Cerebellar nuclear complex (tissue), 1 donor: ENCODE data around the gene AP2A2.

ENCODE experiments used
- DNase-seq, 2 experiments: peaks; one replicate each; lab custom pipeline; 2025; lab: John Stamatoyannopoulos, UW

AP2A2 gene

DNA sequence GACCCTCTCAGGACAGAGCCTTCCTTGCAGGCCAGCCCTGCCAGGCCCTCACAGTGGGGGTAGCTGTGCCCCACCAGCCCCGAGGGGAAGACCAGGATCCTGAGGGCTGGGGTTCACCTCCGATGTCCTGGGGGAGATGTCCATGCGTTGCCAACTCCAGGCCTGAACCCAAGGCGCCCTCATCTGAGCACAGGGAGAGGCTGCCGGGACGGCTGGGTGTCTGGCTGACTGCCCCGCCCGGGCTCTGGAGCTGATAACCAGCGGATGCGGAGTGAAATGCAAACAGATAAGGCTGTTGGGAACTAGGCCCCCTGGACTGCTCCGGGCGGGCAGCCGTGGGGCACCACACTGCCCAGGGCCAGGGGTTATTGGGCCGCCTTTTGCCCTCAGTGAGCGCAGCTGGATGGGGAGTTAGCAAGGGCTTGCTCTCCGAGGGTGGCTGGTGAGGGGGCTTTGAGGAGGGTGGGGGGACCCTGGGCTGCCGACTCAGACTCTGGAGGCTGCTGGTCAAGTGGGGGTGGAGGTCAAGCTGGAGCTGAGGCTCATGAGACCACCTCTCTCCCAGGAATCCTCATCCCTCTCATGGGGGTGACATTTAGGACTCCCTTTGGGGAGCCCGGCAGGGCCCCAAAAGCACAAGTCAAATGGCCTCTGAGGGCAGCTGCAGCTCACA lies 116.4 kb downstream of the AP2A2 start:
- no peak for DNase-seq

DNA sequence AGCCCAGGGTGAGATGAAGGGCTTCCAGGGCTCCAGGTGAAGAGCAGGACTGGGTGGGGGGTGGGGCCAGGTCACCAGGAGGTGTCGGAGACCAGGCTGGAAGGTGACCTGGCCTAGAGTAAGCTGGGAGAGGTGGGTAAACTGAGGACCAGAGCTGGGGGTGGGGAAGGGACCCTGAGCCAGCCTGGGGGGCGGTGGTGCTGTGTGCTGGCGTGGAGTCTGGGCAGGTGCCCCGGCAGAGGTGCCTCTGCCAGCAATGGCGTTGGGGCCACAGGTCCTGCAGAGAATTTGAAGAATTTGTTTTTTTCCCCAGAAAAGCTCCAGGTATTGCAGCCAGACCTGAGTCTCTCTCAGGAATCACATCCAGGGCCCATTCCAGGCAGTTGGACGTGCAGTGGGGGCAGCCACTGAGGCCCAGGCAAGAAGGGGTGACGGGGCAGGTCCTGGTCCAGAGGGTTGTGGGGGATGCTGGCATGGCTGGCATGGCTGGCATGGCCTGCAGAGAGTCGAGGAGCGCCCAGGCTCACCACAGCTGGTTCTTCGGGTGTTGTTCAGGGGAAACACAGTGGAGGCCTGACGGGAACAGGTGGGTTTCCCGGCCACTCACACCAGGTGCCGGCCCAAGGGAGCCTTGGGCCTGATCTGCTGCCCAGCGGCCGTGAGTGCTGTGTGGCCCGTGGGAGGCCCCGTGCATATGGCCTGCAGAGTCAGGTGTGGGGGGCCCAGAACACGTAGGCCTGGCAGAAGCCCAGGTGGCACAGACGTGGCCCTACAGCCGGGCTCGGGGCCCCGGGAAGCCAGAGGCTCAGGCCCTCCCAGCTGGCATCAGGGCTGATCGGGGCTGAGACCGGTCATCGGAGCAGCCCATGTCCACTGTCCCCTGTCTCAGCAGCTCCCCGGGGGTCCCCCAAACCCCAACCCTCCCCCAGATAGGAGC lies 117.2 kb downstream of the AP2A2 start:
- no peak for DNase-seq

DNA sequence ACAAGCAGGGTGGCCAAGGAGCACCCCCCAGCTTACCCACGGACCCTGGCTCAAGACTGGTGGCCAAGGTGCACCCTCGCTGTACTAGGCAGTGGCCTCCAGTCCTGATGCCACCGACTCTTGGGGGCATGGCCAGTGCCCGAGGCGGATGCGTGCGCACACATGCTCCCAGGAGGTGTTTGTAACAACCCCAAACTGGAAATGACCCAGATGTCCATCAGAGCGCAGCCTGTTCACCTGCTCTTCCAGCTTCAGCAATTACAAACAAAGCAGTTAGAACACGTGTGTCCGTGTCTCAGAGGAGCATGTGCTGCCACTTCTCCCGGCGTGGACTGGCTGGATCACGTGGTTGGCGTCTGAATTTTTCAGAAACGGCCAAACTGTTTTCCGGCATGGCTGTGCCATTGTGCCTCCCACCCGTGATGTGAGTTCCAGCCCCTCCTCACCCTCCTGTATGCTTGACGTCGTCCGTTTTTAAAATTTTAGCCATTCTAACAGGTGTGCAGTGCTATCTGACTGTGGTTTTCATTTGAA lies 118.0 kb downstream of the AP2A2 start:
- no peak for DNase-seq

DNA sequence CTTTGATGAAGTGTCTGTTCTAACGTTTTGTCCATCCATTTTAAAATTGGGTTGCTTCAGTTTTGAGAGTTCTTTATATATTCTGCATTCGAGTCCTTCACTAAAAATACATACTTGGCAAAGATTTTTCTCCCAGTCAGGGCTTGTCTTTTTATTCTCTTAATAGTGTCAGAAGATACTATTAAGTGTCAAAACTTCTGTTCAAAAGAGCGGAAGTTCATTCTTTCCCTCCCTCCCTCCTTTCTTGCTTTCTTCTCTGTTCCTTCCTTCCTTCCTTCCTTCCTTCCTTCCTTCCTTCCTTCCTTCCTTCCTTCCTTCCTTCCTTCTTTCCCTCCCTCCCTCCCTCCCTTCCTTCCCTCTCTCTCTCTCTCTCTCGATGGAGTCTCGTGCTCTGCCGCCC lies 118.5 kb downstream of the AP2A2 start:
- DNase-seq = no peak

DNA sequence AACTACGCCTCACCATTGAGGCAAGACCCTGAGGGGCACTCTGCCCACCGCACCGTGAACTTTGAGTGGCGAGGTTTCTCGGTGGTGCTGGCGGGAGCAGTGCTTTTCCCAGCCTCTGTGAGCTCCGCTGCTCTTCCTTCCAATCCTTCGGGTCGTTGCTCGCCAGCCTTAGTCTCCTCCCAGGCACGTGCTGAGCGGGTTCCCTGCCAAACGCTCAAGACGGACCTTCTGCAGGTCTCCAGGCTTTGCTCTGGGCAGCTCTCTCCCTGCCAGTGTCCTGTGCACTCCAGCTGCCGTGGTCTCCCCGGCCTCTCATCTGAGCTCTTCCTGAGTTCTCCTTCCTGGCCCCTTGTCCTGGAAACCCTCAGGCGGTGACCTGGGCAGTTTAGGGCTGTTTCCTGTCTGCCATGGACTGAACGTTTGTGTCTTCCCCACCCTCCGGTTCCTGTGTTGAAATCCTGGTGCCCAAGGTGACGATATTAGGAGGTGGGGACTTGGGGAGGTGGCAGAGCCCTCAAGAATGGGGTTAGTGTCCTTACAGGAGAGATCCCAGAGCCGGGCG lies 122.0 kb downstream of the AP2A2 start:
- no peak for DNase-seq

DNA sequence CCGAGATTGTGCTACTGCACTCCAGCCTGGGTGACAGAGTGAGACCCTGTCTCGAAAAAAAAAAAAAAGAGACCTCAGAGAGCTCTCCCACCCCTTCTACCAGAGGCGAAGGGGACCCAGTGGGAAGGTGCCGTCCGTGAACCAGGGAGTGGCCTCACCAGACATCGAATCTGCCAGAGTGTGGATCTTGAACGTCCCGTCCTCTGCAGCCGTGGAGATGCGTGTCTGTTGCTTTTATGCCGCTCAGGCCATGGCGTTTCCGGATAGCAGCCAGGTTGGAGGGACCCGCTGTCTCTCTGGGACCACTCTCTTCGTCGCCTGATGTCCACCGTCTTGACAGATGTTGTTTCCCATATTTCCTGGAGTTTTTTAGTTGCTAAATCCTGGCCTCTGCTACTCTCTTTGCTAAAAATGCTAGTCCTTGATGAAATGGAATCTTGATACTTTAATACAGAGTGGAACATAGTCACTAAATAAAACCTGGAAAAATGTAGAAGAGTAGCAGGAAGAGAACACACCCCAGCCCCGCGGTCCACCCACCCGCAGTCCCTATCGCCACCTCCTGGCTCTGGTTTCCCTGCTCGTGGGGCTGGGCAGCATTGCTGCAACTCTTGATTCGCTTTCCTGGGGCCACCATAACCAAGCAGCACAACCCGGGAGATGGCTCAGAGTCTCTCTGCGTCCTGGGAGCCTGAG lies 122.9 kb downstream of the AP2A2 start:
- no peak for DNase-seq

DNA sequence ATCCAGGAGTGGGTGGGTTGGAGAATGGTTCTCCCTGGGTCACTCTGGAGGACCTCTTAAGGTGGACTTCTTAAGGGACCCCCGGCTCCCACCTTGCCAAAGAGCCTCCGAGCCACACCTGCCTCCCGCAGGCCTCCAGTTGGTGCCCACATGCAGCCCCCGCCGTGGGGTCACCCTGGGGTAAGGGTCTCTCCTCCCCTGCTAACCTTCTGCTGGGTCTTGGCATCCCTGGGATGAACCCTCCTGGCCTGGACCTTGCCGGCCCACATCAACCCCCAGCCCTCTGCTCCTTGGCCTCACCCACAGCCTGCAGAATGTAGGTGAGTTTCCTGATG lies 123.4 kb downstream of the AP2A2 start:
- DNase-seq = no peak

DNA sequence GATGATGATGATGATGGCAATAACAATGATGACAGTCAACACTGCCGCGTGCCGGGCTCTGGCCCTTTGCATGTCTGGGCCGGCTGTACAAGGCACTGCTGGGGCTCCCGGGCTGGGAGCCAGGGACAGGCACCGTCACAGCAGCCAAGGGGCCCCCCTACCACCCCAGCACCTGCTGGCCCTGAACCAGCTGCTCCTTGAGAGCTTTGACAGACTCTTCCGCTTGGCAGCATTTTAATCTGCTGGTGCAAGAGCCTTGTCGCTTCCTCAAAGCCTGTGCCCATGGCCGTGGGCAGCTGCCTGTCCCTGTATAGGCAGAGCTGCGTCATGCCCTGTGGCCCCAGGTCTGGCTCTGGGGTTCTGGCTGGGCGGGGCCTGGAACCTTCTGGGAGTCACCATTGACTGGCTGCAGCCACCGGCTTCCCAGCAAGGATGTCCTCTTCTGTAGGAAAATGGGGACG lies 123.8 kb downstream of the AP2A2 start:
- no peak for DNase-seq

DNA sequence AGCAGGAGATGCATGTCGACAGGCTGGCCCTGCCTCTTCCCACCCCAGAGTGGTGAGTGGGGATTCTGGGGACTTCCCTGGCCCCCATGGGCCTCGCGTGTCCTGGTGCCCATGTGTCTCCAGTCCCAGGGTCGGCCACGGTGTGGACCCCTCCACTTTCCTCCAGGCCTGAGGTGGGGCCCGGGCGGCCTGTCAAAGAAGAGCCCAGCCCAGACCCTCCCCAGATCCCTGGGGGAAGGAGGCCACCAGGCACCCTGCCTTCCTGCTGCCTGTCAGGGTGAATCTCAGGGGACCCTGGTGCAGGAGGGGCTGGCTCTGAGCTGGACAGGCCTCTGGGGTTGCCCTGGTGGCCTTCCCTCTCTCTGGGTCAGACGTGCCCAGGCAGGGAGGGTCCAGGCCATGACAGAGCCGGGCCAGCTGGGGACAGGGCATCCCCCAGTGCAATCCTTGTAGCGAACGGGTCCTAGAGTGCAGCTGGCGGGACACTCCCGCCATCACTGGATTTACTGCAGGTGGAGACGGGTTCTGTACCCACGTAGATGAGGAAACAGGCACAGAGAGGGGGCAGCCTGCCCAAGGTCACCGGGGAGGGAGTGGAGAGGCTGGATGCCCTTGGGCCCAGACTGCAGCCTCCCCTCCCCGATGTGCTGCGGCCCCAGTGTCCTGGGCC lies 124.4 kb downstream of the AP2A2 start:
- DNase-seq = no peak

DNA sequence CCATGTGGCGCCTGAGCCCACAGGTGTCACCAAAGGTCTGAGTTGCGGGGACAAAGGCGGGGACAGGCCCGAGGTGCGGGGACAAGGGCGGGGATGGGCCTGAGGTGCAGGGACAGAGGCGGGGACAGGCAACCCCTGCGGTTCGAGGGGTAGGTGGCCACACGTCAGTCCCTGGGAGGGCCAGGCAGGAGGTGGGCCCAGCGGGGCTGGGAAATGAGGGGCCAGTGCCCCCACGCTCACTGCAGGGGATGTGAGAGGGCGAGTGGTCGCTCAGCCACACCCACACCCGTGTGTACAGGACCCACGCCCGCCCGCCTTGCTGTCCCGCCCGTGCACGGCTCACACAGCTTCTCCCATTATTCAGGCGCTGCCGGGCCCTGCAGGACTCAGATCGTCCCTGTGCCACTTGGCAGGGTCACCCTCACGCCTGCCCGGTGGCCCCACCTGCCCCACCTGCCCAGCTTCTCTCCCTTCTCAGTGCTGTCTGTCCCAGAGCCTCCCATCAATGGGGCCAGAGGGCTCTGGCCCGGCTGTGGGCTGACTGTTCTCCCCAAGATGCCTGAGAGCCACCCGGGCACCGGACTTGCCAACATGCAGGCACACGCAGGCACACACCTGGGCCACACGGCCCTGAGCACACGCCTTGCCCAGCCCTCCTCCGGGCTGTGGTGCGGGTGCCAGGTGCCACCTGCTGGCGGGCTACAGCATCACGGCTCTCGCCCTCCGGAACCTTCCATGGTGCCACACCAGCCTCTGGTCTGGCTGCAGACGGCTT lies 125.1 kb downstream of the AP2A2 start:
- peak in 1 of 2 experiments; percentile 44 for DNase-seq

DNA sequence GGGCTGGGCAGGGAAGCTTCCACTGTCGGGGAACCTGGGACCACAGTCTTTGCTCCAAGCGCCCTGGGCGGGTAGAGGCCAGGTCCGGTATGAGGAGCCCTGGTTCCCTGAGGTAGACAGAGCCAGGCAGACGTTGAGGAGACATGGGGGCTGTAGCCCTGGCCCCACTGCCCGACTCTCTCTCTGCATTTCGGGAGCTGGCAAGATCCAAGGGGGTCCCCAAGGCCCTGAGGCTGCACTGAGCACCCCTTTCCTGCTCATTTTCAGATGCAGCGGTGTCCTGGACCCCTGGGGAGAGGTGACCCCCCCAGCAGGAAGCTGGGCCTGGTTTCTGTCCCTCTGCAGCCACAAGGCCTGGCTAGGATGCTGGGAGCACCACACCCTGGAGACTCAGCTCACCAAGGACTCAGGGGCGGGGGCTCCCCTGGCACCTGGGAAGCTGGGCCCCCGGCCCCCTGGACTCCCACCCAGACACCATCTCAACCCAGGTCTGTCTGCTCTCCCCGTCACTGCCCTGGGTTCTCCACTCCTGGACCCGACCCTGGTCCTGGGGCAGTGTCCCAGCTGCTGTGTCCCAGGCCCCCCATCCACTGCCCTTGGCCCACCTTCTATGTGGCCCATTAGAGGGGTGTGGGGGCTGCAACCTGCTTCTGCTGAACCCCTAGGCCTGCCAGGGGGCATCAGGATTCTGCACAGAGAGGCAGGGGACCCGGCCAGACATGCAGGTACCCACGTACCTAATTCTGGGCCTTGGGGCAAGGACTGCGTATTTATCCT lies 125.9 kb downstream of the AP2A2 start:
- DNase-seq = no peak

DNA sequence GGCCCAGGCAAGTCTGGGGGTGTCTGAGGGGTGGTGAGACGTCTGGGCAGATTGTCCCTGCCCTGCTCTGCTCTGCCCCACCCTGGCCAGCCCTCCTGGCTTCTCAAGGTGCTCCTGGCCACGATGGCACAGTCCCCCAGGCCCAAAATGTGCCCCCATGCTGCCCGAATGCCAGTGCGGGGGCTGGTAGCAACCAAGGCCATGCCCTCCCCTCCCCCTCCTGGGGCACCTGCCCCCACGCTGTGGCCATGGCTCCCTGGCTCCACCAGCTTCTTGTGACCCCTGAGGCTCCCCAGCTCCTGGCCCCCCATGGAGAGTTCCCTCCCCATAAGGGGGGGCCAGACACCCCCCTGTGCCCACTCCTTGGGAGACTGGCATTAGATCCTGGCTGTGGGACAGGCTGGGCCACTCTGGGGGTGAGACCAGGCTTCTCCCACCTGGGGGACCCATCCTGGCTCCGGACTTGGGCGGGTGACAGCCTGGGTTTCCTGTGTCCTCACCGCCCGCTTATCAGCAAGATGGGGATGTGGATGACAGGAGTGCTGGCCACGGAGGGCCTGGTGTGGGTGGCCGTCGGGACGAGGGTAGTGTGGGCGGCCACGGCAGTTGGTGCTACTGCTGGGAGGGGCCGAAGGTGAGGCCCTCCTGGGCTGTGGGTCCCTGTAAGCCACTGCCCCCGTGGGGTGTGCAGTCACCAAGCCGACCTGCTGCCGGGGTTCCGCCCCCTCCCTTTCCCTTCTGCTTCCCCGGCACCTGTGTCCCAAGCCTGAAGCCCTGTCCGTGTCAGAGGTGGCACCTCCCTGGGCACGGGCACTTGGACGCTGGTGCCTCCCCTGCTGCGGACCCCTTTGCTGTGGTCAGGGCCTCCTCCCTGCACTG lies 126.7 kb downstream of the AP2A2 start:
- no peak for DNase-seq

DNA sequence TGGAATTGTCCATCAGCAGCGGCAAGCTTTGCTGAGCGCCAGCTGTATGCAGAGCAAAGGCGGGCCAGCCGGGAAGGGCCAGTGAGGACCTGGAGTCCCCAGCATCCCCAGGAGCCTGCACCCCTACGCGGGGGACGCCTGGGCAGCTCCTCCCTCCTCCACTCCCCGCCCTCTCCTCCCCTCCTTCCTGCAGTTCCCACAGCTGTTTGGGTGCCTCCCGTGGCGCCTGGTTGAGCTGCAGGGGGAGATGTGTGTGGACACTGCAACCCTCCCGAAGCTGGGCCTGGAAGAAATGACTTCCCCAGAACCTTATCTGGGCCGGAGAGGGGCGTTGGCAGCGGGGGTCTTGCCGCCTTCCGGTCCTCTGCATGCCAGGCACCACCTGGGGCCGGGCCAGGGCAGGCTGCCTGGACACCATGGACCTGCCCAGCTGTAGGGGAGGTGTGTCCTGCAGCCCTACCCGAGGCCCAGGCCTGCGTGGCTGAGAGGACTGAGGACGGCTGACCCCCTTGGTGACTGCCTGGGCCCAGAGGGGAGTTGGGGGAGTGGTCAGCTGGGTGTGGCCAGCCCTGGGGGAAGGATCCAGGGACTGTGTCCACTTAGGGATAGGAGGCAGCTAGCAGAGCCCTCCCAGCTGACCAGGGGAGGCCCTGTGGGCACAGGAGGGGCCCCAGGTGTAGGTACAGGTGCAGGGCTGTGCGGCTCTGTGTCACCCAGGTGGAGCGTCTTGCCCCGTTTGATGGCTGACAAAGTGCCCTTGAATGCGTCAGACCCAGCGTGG lies 127.6 kb downstream of the AP2A2 start:
- no peak for DNase-seq

DNA sequence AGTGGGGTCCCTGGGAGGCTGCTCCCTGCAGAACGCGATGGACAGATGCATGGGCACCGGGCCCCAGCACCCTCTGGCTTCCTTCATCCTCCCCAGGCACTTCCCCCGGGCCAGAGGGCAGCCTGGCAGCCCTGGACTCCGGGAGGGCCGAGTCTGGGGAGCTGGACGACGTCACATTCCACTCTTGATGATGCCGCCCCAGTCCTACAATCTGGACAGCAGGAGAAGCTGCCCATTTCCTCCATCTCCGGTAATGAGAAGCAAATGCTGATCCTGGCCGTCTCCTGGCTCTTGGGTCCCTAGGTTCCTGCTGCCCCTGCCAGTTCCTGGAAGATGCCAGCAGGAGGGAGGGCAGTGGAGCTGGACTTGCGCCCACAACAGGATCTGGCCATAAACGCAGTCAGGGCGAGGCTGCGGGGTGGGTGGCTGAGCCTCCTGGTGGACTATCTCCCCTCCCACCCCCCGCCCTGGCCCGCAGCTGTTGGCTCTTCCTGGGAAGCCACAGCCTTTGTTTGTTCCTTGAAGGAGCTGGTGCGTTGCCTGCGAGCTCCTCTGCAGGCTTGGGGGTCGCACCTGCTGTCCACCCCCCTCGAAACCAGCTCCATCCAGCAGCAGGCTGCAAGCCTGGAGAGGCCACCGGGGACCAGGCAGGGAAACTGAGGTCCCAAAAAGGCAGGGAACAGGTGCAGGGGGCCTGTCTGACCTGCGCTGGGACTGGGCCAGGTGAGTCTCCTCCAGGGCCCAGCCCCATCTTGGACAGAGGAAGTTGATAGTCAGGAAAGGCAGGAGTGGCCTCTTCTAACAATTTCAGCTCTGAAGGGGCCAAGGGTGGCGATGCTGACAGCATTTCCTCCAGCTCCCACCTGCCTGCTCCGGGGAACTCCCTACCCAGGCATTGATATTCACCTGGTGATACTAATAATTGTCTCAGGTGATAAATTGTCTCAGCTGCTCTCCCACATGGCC lies 128.8 kb downstream of the AP2A2 start:
- no peak for DNase-seq

DNA sequence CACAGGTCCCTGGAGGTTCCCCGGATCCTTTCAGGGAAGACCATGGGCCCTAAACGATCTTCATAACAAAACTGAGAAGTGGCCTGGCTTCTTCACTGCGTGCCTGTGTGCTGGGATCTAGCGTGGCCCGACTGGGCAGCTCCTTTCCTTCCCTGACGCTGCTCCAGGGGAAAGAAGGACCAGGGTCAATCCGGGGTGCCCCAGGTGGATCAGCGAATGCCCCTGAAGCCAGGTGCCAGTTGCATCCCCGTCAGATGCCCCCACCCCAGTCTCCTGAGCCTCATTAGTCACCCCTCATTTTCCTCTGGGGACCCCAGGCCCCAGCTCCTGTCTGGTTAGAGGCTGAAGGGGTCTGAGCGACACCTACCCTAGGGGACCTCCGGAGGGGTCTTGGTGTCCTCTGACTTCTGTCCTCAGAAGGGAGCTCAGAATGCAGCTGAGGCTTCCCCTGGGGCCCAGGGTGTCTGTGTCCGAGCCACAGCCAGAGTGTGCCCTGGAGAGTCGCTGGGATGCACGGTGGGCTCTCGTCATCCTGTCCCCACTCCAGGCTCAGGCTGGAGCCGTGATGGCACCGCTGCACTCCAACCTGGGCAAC lies 129.5 kb downstream of the AP2A2 start:
- no peak for DNase-seq

DNA sequence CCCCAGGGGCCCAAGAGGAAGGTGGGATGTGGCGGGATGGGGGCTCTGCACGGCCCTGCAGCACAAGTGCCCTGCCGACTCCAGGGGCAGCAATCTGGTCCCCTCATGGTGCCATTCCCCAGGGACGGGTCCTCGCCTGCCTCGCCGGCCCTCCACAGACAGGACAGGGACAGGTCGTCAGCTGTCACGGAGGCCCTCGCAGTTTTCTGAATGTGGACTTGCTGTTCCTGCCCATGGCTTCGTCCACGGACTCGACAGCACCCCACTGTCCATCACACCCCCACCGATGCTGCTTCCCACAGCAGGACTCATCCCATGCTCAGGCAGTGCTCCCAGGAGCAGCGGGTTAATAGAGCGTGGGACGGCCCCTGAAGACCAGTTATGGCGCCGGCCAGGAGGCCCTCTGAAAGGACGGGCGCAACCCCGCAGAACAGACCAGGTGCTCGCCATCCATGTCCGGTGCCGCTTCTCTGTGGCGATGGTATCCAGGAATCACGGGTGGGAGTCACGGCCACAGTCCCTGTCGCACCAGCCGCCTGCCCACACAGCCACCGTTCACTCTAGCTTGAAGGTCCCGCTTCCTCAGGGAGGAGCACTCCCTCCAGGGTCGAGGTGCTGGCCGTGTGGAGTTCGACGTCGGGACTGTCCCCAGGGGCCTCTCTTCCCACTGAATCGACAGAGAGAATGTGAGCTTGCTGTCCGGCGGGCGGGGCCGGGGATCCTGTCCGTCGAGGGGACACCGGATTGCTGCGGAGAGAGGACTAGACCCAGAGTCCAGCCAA lies 130.5 kb downstream of the AP2A2 start:
- DNase-seq = no peak
